Measurements from ENCODE around the gene SCN3B. TPM values are rescaled to one million over a fixed set of nuclear protein-coding genes. Genes with fewer than 3 reads are reported as not detected.

SCN3B gene
- total and polyA plus RNA-seq, 2 of the 13 experiments (the other 11 are each of a cell fraction or from before 2014, with no cell fraction given), result 0.07 to 0.11 TPM

DNA sequence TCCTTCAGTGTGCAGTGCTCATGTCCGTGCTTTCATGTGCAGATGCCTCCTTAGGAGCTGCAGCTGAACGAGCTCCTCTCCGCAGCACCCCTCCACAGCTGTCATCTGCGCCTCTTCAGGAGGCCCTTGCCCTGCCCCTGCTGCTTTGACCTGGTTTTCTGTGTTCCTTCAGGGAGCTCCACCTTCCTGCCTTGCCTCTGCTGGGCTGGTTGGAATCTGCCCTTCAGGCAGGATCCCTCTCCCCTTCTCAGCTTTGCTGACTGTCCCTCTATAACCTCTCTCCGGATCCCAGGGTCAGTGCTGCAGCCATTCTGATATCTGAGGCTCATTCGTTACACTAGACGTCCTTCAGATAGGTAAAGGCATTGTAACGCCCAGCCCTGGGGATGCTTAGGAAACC lies 67.9 kb downstream of the SCN3B start:
- H3K4me3 ChIP-seq (replicated peaks in 1 of 3; ENCODE audit: insufficient read depth in 1 of 3, low read depth in 2 of 3, low read length in 3 of 3), result no peak overlapping the region
- no peaks in the 10 kb centered on the region for H3K27me3 ChIP-seq (ENCODE audit: control insufficient read depth in 1 of 2, insufficient read depth in 2 of 2, low read length in 2 of 2)
- in situ Hi-C loops (cut with HindIII; ENCODE audit: extremely low pct_ligation_motif_present, low pct_unique_long_range_greater_than_20kb) (loop anchor here (5.0 kb wide), 1 partner anchor 121 kb away; no protein-coding TSS in a partner anchor), intact Hi-C loops (cut with micrococcal nuclease; ENCODE audit: unreplicated experiment) (loop anchor here (10.0 kb wide), 1 partner anchor 58 kb away; no protein-coding TSS in a partner anchor)
- no peak overlapping the region for H3K9ac ChIP-seq (ENCODE audit: insufficient read depth, low read depth, low read length)
- no peaks in the 10 kb centered on the region for H4K20me1 ChIP-seq (ENCODE audit: insufficient read depth, low read length)
- no peaks in the 10 kb centered on the region for H3K79me2 ChIP-seq (ENCODE audit: insufficient read depth, low read length)
- BruUV-seq (replicated peaks), result no TSS peak
- DNase-seq (ENCODE audit: low spot score) (no peak), ATAC-seq (no peak), FAIRE-seq (no peak)
- peaks cover 28% of the 10 kb centered on the region for H3K4me1 ChIP-seq (ENCODE audit: insufficient read depth, low read length)
- H2AFZ ChIP-seq (ENCODE audit: low read length), result no peak overlapping the region
- no peak overlapping the region for H3K4me2 ChIP-seq (ENCODE audit: low read depth, low read length)
- no peak overlapping the region for H3K27ac ChIP-seq (ENCODE audit: extremely low read length, insufficient read depth, low read length)
- POLR2A ChIA-PET, result no interaction called here
- TF ChIP-seq TGIF2 (CRISPR knock-in tag; IDR thresholded peaks at IDR 0.05), result no peak
- no peak for TF ChIP-seq PAF1 (CRISPR knock-in tag; IDR thresholded peaks at IDR 0.05)
- TF ChIP-seq LRRFIP1 (CRISPR knock-in tag; conservative IDR thresholded peaks at IDR 0.05), result no peak
- no peak for TF ChIP-seq SRSF9 (IDR thresholded peaks at IDR 0.05; ENCODE audit: borderline replicate concordance, insufficient read depth, low read depth, low read length, poor library complexity, severe bottlenecking)
- TF ChIP-seq YEATS2 (CRISPR knock-in tag; IDR thresholded peaks at IDR 0.05; ENCODE audit: borderline replicate concordance), result no peak
- no peak for TF ChIP-seq ZBTB42 (CRISPR knock-in tag; IDR thresholded peaks at IDR 0.05)
- no peak for TF ChIP-seq FOXC1 (CRISPR knock-in tag; IDR thresholded peaks at IDR 0.05; ENCODE audit: borderline replicate concordance)
- no peak for TF ChIP-seq ZSCAN25 (CRISPR knock-in tag; IDR thresholded peaks at IDR 0.05)
- no peak for TF ChIP-seq MATR3 (CRISPR knock-in tag; IDR thresholded peaks at IDR 0.05)
- TF ChIP-seq, protein P1, sequence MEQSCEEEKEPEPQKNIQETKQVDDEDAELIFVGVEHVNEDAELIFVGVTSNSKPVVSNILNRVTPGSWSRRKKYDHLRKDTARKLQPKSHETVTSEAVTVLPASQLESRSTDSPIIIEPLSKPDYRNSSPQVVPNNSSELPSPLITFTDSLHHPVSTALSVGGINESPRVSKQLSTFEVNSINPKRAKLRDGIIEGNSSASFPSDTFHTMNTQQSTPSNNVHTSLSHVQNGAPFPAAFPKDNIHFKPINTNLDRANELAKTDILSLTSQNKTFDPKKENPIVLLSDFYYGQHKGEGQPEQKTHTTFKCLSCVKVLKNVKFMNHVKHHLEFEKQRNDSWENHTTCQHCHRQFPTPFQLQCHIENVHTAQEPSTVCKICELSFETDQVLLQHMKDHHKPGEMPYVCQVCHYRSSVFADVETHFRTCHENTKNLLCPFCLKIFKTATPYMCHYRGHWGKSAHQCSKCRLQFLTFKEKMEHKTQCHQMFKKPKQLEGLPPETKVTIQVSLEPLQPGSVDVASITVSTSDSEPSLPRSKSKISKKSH (CRISPR knock-in tag; IDR thresholded peaks at IDR 0.05; ENCODE audit: borderline replicate concordance), result no peak
- TF ChIP-seq, protein P2, sequence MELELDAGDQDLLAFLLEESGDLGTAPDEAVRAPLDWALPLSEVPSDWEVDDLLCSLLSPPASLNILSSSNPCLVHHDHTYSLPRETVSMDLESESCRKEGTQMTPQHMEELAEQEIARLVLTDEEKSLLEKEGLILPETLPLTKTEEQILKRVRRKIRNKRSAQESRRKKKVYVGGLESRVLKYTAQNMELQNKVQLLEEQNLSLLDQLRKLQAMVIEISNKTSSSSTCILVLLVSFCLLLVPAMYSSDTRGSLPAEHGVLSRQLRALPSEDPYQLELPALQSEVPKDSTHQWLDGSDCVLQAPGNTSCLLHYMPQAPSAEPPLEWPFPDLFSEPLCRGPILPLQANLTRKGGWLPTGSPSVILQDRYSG (CRISPR knock-in tag; IDR thresholded peaks at IDR 0.05), result no peak
- TF ChIP-seq HOXA3 (CRISPR knock-in tag; IDR thresholded peaks at IDR 0.05), result no peak
- no peak for TF ChIP-seq PAX8 (CRISPR knock-in tag; IDR thresholded peaks at IDR 0.05; ENCODE audit: borderline replicate concordance)
- TF ChIP-seq ZNF337 (CRISPR knock-in tag; IDR thresholded peaks at IDR 0.05; ENCODE audit: borderline replicate concordance, low read depth), result no peak
- TF ChIP-seq ZNF75D (CRISPR knock-in tag; IDR thresholded peaks at IDR 0.05; ENCODE audit: borderline replicate concordance), result no peak
- no peak for TF ChIP-seq JARID2 (CRISPR knock-in tag; IDR thresholded peaks at IDR 0.05; ENCODE audit: insufficient replicate concordance)
- TF ChIP-seq, protein P3, sequence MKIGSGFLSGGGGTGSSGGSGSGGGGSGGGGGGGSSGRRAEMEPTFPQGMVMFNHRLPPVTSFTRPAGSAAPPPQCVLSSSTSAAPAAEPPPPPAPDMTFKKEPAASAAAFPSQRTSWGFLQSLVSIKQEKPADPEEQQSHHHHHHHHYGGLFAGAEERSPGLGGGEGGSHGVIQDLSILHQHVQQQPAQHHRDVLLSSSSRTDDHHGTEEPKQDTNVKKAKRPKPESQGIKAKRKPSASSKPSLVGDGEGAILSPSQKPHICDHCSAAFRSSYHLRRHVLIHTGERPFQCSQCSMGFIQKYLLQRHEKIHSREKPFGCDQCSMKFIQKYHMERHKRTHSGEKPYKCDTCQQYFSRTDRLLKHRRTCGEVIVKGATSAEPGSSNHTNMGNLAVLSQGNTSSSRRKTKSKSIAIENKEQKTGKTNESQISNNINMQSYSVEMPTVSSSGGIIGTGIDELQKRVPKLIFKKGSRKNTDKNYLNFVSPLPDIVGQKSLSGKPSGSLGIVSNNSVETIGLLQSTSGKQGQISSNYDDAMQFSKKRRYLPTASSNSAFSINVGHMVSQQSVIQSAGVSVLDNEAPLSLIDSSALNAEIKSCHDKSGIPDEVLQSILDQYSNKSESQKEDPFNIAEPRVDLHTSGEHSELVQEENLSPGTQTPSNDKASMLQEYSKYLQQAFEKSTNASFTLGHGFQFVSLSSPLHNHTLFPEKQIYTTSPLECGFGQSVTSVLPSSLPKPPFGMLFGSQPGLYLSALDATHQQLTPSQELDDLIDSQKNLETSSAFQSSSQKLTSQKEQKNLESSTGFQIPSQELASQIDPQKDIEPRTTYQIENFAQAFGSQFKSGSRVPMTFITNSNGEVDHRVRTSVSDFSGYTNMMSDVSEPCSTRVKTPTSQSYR (CRISPR knock-in tag; IDR thresholded peaks at IDR 0.05; ENCODE audit: borderline replicate concordance), result no peak
- TF ChIP-seq ZKSCAN1 (IDR thresholded peaks at IDR 0.05; ENCODE audit: low read length), result no peak
- no peaks in the 10 kb centered on the region for H3K9me3 ChIP-seq (ENCODE audit: low read length)
- CTCF ChIA-PET (ENCODE audit: low intra/inter-chr PET ratio, low total read pairs), result no interaction called here
- no peaks in the 10 kb centered on the region for H3K36me3 ChIP-seq (replicated peaks in 1 of 2; ENCODE audit: control insufficient read depth in 1 of 2, insufficient read depth in 2 of 2, low read length in 2 of 2)
- 55% methylated on average over 5 of the region's 8 CpGs for WGBS (ENCODE audit: low lambda C conversion rate)
